Right lobe of liver (tissue), 6 donors: ENCODE measurements around the gene AMPH. TPM values are rescaled to one million over a fixed set of nuclear protein-coding genes. Genes with fewer than 3 reads are reported as not detected.
A peak's percentile ranks its signal among the peaks of the same experiment; 100 is the strongest.

Source experiments
- ATAC-seq, 4 donors: fragments of 200-7000 bp; cut with Tn5 transposase; one replicate each; pipeline ENCODE4 v1.9.1; 2020; ENCODE audit warnings: mild to moderate bottlenecking in 4 of 4, moderate library complexity in 4 of 4
- DNase-seq, 3 donors: peaks; one replicate each; pipeline ENCODE4 v3.0.0-alpha.2; 2020
- H3K27ac ChIP-seq, 3 donors: fragments of 200-600 bp; one replicate each; pipeline ENCODE4 v1.8.0; 2022
- H3K27me3 ChIP-seq, 2 donors: fragments of 200-600 bp; one replicate each; pipeline ENCODE4 v1.8.0; 2022
- H3K36me3 ChIP-seq, 4 donors: fragments of 200-600 bp; sonication (generic) in 1 of 4; one replicate each; pipeline versions ENCODE4 v1.5.1 to v1.8.0; 2017 to 2022; ENCODE audit warnings: control low read depth in 1 of 4
- H3K4me1 ChIP-seq, 4 donors: fragments of 200-600 bp; sonication (generic) in 1 of 4; one replicate each; pipeline versions ENCODE4 v1.5.1 to v1.8.0; 2017 to 2022; ENCODE audit warnings: control low read depth in 1 of 4
- H3K4me3 ChIP-seq, 3 donors: fragments of 200-600 bp; one replicate each; pipeline ENCODE4 v1.8.0; 2022
- H3K9me3 ChIP-seq, 4 donors: fragments of 200-600 bp; sonication (generic) in 1 of 4; one replicate each; pipeline versions ENCODE4 v1.5.1 to v1.8.0; 2017 to 2022; ENCODE audit warnings: control low read depth in 1 of 4
- POLR2A ChIP-seq: fragments of 450-650 bp; IDR thresholded peaks from one replicate; pipeline ENCODE4 v1.6.1; 2017; ENCODE audit warnings: antibody characterized with exemption, mild to moderate bottlenecking
- WGBS: methylation state at CpG from one replicate; pipeline ENCODE4 v1.1.6; 2018; ENCODE audit warnings: low coverage, low lambda C conversion rate; ENCODE audit not compliant: insufficient coverage; ENCODE audit errors: missing lambda C conversion rate; 5-methylcytosine and 5-hydroxymethylcytosine counted together
- intact Hi-C, 2 donors: fragments of 100-400 bp; cut with DNase I; formaldehyde crosslinking; loops; one replicate each; pipeline versions ENCODE4 v1.11.2 to v1.14.1; 2022
- total RNA-seq, 6 experiments: library from RNA; depleted of rRNA in 2 of 6; stranded (reverse); fragments of >200 nt in 2 of 6; fragmentation: NEBNext Ultra II Directional in 3 of 6; extraction: Animal tissue kit (Norgen Biotek cat#: 25700) in 3 of 6; gene quantifications; one replicate each; pipeline versions ENCODE4 v1.1.0 to v1.2.4, GENCODE V29; 2016 to 2023
- TF ChIP-seq, protein P1 (sequence below), 4 donors: fragments of 200-600 bp in 3 of 4; fragments of 450-650 bp in 1 of 4; IDR thresholded peaks; one replicate each; pipeline versions ENCODE4 v1.5.1 to v1.8.0; 2016 to 2022; ENCODE audit warnings: antibody characterized with exemption in 4 of 4, mild to moderate bottlenecking in 2 of 4
- donor health status: DM: no; HTN: yes; CAD: no.
- donor health status: DM: no; HTN: no; CAD: no.
- donor health status: DM: no; HTN: no; CAD: no.
- donor health status: DM: no; HTN: yes; CAD: no.
- donor health status: DM: no; HTN: yes; CAD: no.

Gene AMPH
- total RNA-seq, 6 experiments from 2014 or later: 0.20 to 0.67 (median 0.39) TPM

- TF ChIP-seq, protein P1, sequence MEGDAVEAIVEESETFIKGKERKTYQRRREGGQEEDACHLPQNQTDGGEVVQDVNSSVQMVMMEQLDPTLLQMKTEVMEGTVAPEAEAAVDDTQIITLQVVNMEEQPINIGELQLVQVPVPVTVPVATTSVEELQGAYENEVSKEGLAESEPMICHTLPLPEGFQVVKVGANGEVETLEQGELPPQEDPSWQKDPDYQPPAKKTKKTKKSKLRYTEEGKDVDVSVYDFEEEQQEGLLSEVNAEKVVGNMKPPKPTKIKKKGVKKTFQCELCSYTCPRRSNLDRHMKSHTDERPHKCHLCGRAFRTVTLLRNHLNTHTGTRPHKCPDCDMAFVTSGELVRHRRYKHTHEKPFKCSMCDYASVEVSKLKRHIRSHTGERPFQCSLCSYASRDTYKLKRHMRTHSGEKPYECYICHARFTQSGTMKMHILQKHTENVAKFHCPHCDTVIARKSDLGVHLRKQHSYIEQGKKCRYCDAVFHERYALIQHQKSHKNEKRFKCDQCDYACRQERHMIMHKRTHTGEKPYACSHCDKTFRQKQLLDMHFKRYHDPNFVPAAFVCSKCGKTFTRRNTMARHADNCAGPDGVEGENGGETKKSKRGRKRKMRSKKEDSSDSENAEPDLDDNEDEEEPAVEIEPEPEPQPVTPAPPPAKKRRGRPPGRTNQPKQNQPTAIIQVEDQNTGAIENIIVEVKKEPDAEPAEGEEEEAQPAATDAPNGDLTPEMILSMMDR (IDR thresholded peaks at IDR 0.05): no peak
- no peak for TF ChIP-seq POLR2A
- intact Hi-C loops: no loop called here
These were observed 85.2 kb downstream of the AMPH start for GRCh38 chr7:38545977-38546376.

DNA sequence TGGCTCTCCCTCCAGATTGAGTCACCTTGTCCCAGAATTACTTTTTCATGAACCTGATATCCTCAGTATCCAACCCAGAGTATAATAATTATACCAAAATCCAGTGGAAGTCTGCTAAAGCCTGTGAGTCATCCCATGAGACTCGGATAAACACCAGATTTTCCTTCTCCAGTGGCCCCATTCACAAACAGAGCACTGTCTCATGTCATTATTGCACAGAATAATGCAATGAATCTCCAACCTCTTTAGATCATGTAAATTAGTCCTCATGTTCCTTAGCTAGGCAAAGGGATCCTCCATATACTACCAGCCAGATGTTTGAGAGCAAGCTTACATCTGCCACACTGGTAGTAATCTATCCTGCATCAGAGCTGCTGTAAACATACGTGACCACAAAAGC is 89.0 kb downstream of the AMPH start:
- Histone ChIP-seq H3K27me3 (no peaks in the 10 kb centered on the region), H3K27ac (no peak overlapping the region), H3K4me1 (no peaks in the 10 kb centered on the region), H3K36me3 (no peaks in the 10 kb centered on the region), H3K4me3 (no peak overlapping the region), H3K9me3 (no peaks in the 10 kb centered on the region)
- intact Hi-C loops: no loop called here
- ATAC-seq (peak in 1 of 4 donors; percentile 23), DNase-seq (no peak)
- WGBS: 72% methylated on average over 2 of the region's 2 CpGs
- TF ChIP-seq, protein P1 (IDR thresholded peaks at IDR 0.05): no peak
- TF ChIP-seq POLR2A: no peak

More at GRCh38 chr7:38545977-38546376, 85.2 kb downstream of the AMPH start:
- no peak for ATAC-seq
- no peaks in the 10 kb centered on the region for H3K9me3 ChIP-seq
- 13% methylated on average over 3 of the region's 3 CpGs for WGBS
- no peaks in the 10 kb centered on the region for H3K27me3 ChIP-seq
- H3K36me3 ChIP-seq: no peaks in the 10 kb centered on the region
- H3K4me3 ChIP-seq: no peak overlapping the region
- DNase-seq: no peak
- H3K4me1 ChIP-seq: no peaks in the 10 kb centered on the region
- no peak overlapping the region for H3K27ac ChIP-seq

GRCh38 chr7:38541440-38541839 is 89.7 kb downstream of the AMPH start:
- Histone ChIP-seq H3K4me1 (no peaks in the 10 kb centered on the region), H3K27ac (no peak overlapping the region), H3K9me3 (no peaks in the 10 kb centered on the region), H3K4me3 (no peak overlapping the region), H3K36me3 (no peaks in the 10 kb centered on the region), H3K27me3 (no peaks in the 10 kb centered on the region)
- TF ChIP-seq POLR2A: no peak
- TF ChIP-seq, protein P1 (IDR thresholded peaks at IDR 0.05): no peak
- DNase-seq (no peak), ATAC-seq (peak; percentile 29 to 92 (median 72))
- intact Hi-C loops: no loop called here
- WGBS: 44% methylated on average over 3 of the region's 3 CpGs

DNA sequence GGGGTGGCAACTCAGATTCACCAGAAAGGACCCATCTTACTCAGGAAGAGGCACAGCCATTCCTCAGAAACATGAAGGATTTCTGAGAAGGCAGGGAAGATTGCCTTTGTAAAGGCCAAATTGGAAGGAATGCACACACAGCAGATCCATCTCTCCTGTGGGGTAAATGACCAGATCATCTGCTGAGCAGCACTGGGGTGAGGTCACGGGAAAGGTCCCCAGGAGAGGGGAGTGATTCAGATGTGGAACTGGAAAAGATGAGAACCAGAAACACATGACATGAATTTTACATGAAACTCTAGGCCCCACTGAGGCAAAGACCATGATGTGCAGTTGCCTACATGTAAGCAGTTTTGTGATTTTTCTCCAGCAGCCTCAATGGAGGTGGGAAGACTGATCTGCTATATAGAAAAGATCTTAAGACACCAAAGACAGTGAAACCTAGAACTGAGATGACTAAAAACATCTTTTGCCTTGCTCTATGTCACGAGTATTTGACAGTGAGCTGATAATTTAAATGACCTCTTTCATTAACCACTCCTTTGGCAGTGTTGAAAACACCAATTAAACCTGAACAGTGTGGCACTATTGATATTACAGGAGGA is 91.6 kb downstream of the AMPH start:
- H3K27me3 ChIP-seq: no peaks in the 10 kb centered on the region
- WGBS: 31% methylated on average over 2 of the region's 2 CpGs
- DNase-seq (no peak), ATAC-seq (no peak)
- no peaks in the 10 kb centered on the region for H3K36me3 ChIP-seq
- H3K4me1 ChIP-seq: no peaks in the 10 kb centered on the region
- intact Hi-C loops: no loop called here
- TF ChIP-seq, protein P1 (IDR thresholded peaks at IDR 0.05): no peak
- TF ChIP-seq POLR2A: no peak
- no peaks in the 10 kb centered on the region for H3K9me3 ChIP-seq
- H3K27ac ChIP-seq: no peak overlapping the region
- no peak overlapping the region for H3K4me3 ChIP-seq

GRCh38 chr7:38535073-38535472 is 96.1 kb downstream of the AMPH start:
- H3K4me1 ChIP-seq: no peaks in the 10 kb centered on the region
- DNase-seq (no peak), ATAC-seq (no peak)
- H3K4me3 ChIP-seq: no peak overlapping the region
- H3K27me3 ChIP-seq: no peaks in the 10 kb centered on the region
- TF ChIP-seq, protein P1 (IDR thresholded peaks at IDR 0.05): no peak
- TF ChIP-seq POLR2A: no peak
- intact Hi-C loops: no loop called here
- 52% methylated on average over 2 of the region's 2 CpGs for WGBS
- H3K36me3 ChIP-seq: no peaks in the 10 kb centered on the region
- no peak overlapping the region for H3K27ac ChIP-seq
- no peaks in the 10 kb centered on the region for H3K9me3 ChIP-seq
